ENCODE results near the gene CDS2. TPM values are rescaled to one million over a fixed set of nuclear protein-coding genes. Genes with fewer than 3 reads are reported as not detected.
A peak's percentile ranks its signal among the peaks of the same experiment; 100 is the strongest.

The CDS2 gene
- total and polyA plus RNA-seq, 2 of the 13 experiments (the other 11 are each of a cell fraction or from before 2014, with no cell fraction given), result 81.3 to 153 TPM

GRCh38 chr20:5119143-5119434 is 7.7 kb upstream of the CDS2 start (continued):
- TF ChIP-seq SNAPC5 (CRISPR knock-in tag; IDR thresholded peaks at IDR 0.05; ENCODE audit: borderline replicate concordance) (peak; percentile 99; the same call in 1 of the 2 replicates), ZNF839 (CRISPR knock-in tag; IDR thresholded peaks at IDR 0.05; ENCODE audit: borderline replicate concordance) (no peak), ZC3H13 (CRISPR knock-in tag; IDR thresholded peaks at IDR 0.05) (no peak), MEF2D (CRISPR knock-in tag; IDR thresholded peaks at IDR 0.05) (no peak), JUN (CRISPR knock-in tag; IDR thresholded peaks at IDR 0.05) (no peak; the same call in 1 of the 2 replicates), ZNF354B (CRISPR knock-in tag; IDR thresholded peaks at IDR 0.05) (no peak), RAD51 (IDR thresholded peaks at IDR 0.05; ENCODE audit: borderline replicate concordance) (no peak), SIN3A (IDR thresholded peaks at IDR 0.05; ENCODE audit: borderline replicate concordance, low read depth, low read length) (peak; percentile 99), ZNF230 (CRISPR knock-in tag; IDR thresholded peaks at IDR 0.05) (no peak), ARHGAP35 (CRISPR knock-in tag; IDR thresholded peaks at IDR 0.05; ENCODE audit: borderline replicate concordance) (no peak), HNRNPK (IDR thresholded peaks at IDR 0.05; ENCODE audit: low read depth, low read length, poor library complexity, severe bottlenecking) (no peak), ATF2 (CRISPR knock-in tag; IDR thresholded peaks at IDR 0.05) (peak; percentile 81; the same call in 1 of the 2 replicates), ZNF432 (CRISPR knock-in tag; IDR thresholded peaks at IDR 0.05; ENCODE audit: borderline replicate concordance) (no peak), ZNF382 (CRISPR knock-in tag; IDR thresholded peaks at IDR 0.05; ENCODE audit: borderline replicate concordance) (no peak), NKX3-1 (CRISPR knock-in tag; IDR thresholded peaks at IDR 0.05) (peak; percentile 99), ETV6 (CRISPR knock-in tag; conservative IDR thresholded peaks at IDR 0.05) (peak; percentile 99), NAIF1 (CRISPR knock-in tag; IDR thresholded peaks at IDR 0.05; ENCODE audit: borderline replicate concordance) (no peak), CENPBD1 (CRISPR knock-in tag; IDR thresholded peaks at IDR 0.05; ENCODE audit: borderline replicate concordance, low read depth) (peak; percentile 97; the same call in 1 of the 2 replicates), ZMYM3 (CRISPR knock-in tag; IDR thresholded peaks at IDR 0.05) (no peak; the same call in 1 of the 2 replicates), NR2F1 (CRISPR knock-in tag; IDR thresholded peaks at IDR 0.05) (no peak), ZNF703 (CRISPR knock-in tag; IDR thresholded peaks at IDR 0.05; ENCODE audit: borderline replicate concordance) (peak; percentile 100; the same call in 1 of the 2 replicates), PAF1 (CRISPR knock-in tag; IDR thresholded peaks at IDR 0.05) (no peak), GABPB1 (CRISPR knock-in tag; IDR thresholded peaks at IDR 0.05) (no peak), IRF2 (CRISPR knock-in tag; IDR thresholded peaks at IDR 0.05) (no peak), ZBTB43 (CRISPR knock-in tag; conservative IDR thresholded peaks at IDR 0.05) (peak; percentile 90; the same call in 1 of the 2 replicates), MLXIP (CRISPR knock-in tag; IDR thresholded peaks at IDR 0.05; ENCODE audit: borderline replicate concordance) (peak; percentile 94)

Measured in HepG2 (cell line).